Stomach (tissue), 19 donors: ENCODE results near the gene ADGRL3. TPM values are rescaled to one million over a fixed set of nuclear protein-coding genes. Genes with fewer than 3 reads are reported as not detected.

Source experiments
- DNase-seq, 2 donors: peaks; one replicate each; pipeline versions ENCODE4 v3.0.0 to v3.0.0-alpha.2; 2013 to 2019
- H3K27ac ChIP-seq, 5 donors: fragments of 200-600 bp in 4 of 5; sonication (generic) in 4 of 5; one replicate each; pipeline ENCODE4 v1.5.1; 2013 to 2019; ENCODE audit warnings: mild to moderate bottlenecking in 1 of 5, moderate library complexity in 1 of 5
- H3K27me3 ChIP-seq, 3 donors: fragments of 200-600 bp; sonication (generic); one replicate each; pipeline ENCODE4 v1.5.1; 2017 to 2019; ENCODE audit warnings: mixed run types in 1 of 3
- H3K36me3 ChIP-seq, 4 donors: fragments of 200-600 bp; sonication (generic); 1 replicate in 3 of 4; 2 replicates in 1 of 4; pipeline ENCODE4 v1.5.1; 2016 to 2019
- H3K4me1 ChIP-seq, 4 donors: fragments of 200-600 bp; sonication (generic); one replicate each; pipeline ENCODE4 v1.5.1; 2016 to 2019
- H3K4me3 ChIP-seq, 4 donors: fragments of 200-600 bp; sonication (generic) in 3 of 4; one replicate each; pipeline ENCODE4 v1.5.1; 2016 to 2019; ENCODE audit warnings: mild to moderate bottlenecking in 1 of 4
- H3K9me3 ChIP-seq, 4 donors: fragments of 200-600 bp; sonication (generic); one replicate each; pipeline ENCODE4 v1.5.1; 2016 to 2019
- CTCF ChIP-seq, 7 experiments: fragments of 450-650 bp in 4 of 7; fragments of 200-600 bp in 3 of 7; sonication (generic) in 3 of 7; IDR thresholded peaks; one replicate each; pipeline ENCODE4 v1.5.1; 2016 to 2019; ENCODE audit warnings: antibody characterized with exemption in 7 of 7, control low read depth in 2 of 7, mild to moderate bottlenecking in 1 of 7
- EP300 ChIP-seq: sonication (generic); formaldehyde crosslinking; IDR thresholded peaks from one replicate; pipeline ENCODE4 v1.6.1; 2017; ENCODE audit warnings: antibody characterized with exemption
- POLR2A ChIP-seq, 4 donors: fragments of 450-650 bp; IDR thresholded peaks; one replicate each; pipeline ENCODE4 v1.6.1; 2016; ENCODE audit warnings: antibody characterized with exemption in 4 of 4, control low read depth in 2 of 4, mild to moderate bottlenecking in 1 of 4, moderate library complexity in 1 of 4
- POLR2AphosphoS5 ChIP-seq, 3 donors: sonication (generic); formaldehyde crosslinking; IDR thresholded peaks; one replicate each; pipeline ENCODE4 v1.6.1; 2016; ENCODE audit warnings: antibody characterized with exemption in 3 of 3
- WGBS, 5 donors: extraction: QIAGEN DNeasy Blood & Tissue Kit in 3 of 5; methylation state at CpG; one replicate each; pipeline versions ENCODE4 v1.1.5 to v1.1.7; 2013 to 2018; 5-methylcytosine and 5-hydroxymethylcytosine counted together
- intact Hi-C: fragments of 100-400 bp; cut with DNase I; formaldehyde crosslinking; loops from one replicate; pipeline ENCODE4 v1.15.1; 2023; ENCODE audit warnings: low total_unique reads
- long read RNA-seq, 10 donors: transcript quantifications; one replicate each; lab custom pipeline, GENCODE V29; 2026
- polyA plus RNA-seq, 3 donors: library from polyadenylated mRNA; stranded (reverse); fragments of 200-250 nt; gene quantifications; one replicate each; pipeline ENCODE4 v1.2.3, GENCODE V29; 2013
- total RNA-seq, 5 donors: library from RNA; depleted of rRNA; stranded (reverse); fragments of >200 nt; gene quantifications; one replicate each; pipeline versions ENCODE4 v1.1.0 to v1.2.3, GENCODE V29; 2014 to 2016
- donor health status: healthy with polysubstance abuse.
- donor health status: Bipolar disorder and iron deficiency.
- donor health status: healthy.

The ADGRL3 gene
- total RNA-seq: 100 to 1,000 TPM in 1 of 5 donors, 10 to 100 TPM in 2, 1 to 10 TPM in 2; 1.3 to 109 (median 11.7) TPM
- 1 to 10 TPM in 1 of 3 donors, under 1 TPM in 2; 0.48 to 2.0 (median 0.81) TPM for polyA plus RNA-seq
- long read RNA-seq, donor 1: 0 reads
- long read RNA-seq, donor 2: 0 reads
- long read RNA-seq, donor 3: 0 reads
- long read RNA-seq, donor 4: 0 reads
- long read RNA-seq, donor 5: 0 reads
- long read RNA-seq, donor 6: 0 reads
- long read RNA-seq, donor 7: 0 reads
- long read RNA-seq, donor 8: 0 reads
- long read RNA-seq, donor 9: 0 reads
- long read RNA-seq, donor 10: 0 reads

DNA sequence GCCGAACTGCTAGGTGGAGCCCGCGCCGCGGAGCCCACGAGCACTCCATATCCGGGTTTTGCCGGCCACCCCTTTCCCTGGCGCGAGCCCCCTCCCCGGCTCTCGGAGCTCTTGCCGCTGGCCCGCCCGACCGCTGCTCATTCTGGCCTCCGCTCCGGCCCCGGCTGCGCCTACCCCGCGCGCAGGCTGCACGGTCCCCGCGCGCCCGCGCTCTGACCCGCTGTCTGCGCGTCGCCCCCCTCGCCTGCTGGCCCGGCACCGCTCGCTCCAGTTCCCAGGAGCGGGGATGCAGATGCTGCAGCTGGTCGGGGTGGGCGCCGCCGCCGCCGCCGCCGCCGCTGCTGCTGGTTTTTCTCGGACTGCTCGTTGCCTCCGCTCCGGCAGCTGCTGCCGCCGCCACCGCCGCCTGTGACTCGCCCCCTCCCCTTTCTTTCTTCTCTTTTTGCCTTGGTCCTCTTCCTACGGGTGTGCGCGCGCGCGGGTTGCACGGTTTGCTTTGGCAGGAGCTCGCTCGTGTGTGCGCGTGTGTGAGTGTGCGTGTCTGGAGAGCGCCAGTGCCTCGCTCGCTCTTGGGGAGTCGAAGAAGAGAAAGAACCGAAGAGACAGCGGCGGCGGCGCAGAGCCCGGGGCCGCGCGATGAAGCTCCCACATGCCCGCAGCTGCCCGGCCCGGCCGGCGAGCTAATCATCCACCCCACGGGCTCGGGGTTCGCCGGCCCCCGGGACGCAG is at the start of gene ADGRL3:
Gene ADGRL3 (plus strand): TSS at position 140 of the 729 bp plus-strand sequence.
- Histone ChIP-seq H3K4me3 (peak within 1 kb of the TSS; percentile 51 to 89 (median 68)), H3K4me1 (peaks cover 5 to 40% (median 35%) of the 10 kb centered on the region in 4 donors), H3K36me3 (no peaks in the 10 kb centered on the region), H3K9me3 (no peaks in the 10 kb centered on the region), H3K27me3 (peaks cover 0 to 59% (median 39%) of the 10 kb centered on the region in 3 donors), H3K27ac (peak within 1 kb of the TSS; percentile 36 to 81 (median 71))
- peak in 1 of 2 donors; percentile 88 for DNase-seq
- TF ChIP-seq POLR2AphosphoS5 (IDR thresholded peaks at IDR 0.05): no peak
- TF ChIP-seq POLR2A (IDR thresholded peaks at IDR 0.05): no peak
- no peak for TF ChIP-seq CTCF (IDR thresholded peaks at IDR 0.05)
- TF ChIP-seq EP300: no peak
- intact Hi-C loops: no loop called here
- 0 to 6% (median 2%) methylated on average over 60 to 92 of the region's 92 CpGs for WGBS, 5 donors

- WGBS, 5 donors: 79 to 85% (median 82%) methylated on average over 4 of the region's 4 CpGs
- Histone ChIP-seq H3K27ac (no peak overlapping the region), H3K9me3 (no peaks in the 10 kb centered on the region), H3K27me3 (no peaks in the 10 kb centered on the region), H3K4me3 (no peak overlapping the region), H3K4me1 (no peaks in the 10 kb centered on the region), H3K36me3 (no peaks in the 10 kb centered on the region)
- DNase-seq: no peak
- TF ChIP-seq CTCF (IDR thresholded peaks at IDR 0.05) (no peak), POLR2A (IDR thresholded peaks at IDR 0.05) (no peak), EP300 (no peak), POLR2AphosphoS5 (IDR thresholded peaks at IDR 0.05) (no peak)
- intact Hi-C loops: no loop called here
Measured at GRCh38 chr4:61152433-61152832, 47.7 kb upstream of the ADGRL3 start.

GRCh38 chr4:61160478-61160877 is 39.6 kb upstream of the ADGRL3 start:
- H3K27me3 ChIP-seq: no peaks in the 10 kb centered on the region
- DNase-seq: no peak
- intact Hi-C loops: no loop called here
- H3K9me3 ChIP-seq: no peaks in the 10 kb centered on the region
- H3K4me1 ChIP-seq: no peaks in the 10 kb centered on the region
- H3K36me3 ChIP-seq: no peaks in the 10 kb centered on the region
- TF ChIP-seq CTCF (IDR thresholded peaks at IDR 0.05) (no peak), EP300 (no peak), POLR2A (IDR thresholded peaks at IDR 0.05) (no peak), POLR2AphosphoS5 (IDR thresholded peaks at IDR 0.05) (no peak)
- 82 to 95% (median 91%) methylated on average over 2 of the region's 2 CpGs for WGBS, 5 donors
- no peak overlapping the region for H3K27ac ChIP-seq
- H3K4me3 ChIP-seq: no peak overlapping the region

- intact Hi-C loops: no loop called here
- H3K27me3 ChIP-seq: no peaks in the 10 kb centered on the region
- WGBS, 5 donors: 26 to 52% (median 31%) methylated on average over 1 of the region's 1 CpG
- no peaks in the 10 kb centered on the region for H3K4me1 ChIP-seq
- DNase-seq: no peak
- no peaks in the 10 kb centered on the region for H3K36me3 ChIP-seq
- no peaks in the 10 kb centered on the region for H3K9me3 ChIP-seq
- H3K4me3 ChIP-seq: no peak overlapping the region
- TF ChIP-seq CTCF (IDR thresholded peaks at IDR 0.05): no peak
- TF ChIP-seq EP300: no peak
- TF ChIP-seq POLR2A (IDR thresholded peaks at IDR 0.05): no peak
- TF ChIP-seq POLR2AphosphoS5 (IDR thresholded peaks at IDR 0.05): no peak
- H3K27ac ChIP-seq: no peak overlapping the region
Measured at GRCh38 chr4:61162116-61162515, 38.0 kb upstream of the ADGRL3 start.
